GM12878 (cell line): ENCODE results near the gene ZNF837. TPM values are rescaled to one million over a fixed set of nuclear protein-coding genes. Genes with fewer than 3 reads are reported as not detected.

Source experiments
- ATF7 ChIP-seq: fragments of 450-650 bp; IDR thresholded peaks from 2 replicates; pipeline ENCODE4 v1.6.1; 2016; ENCODE audit warnings: low read depth, mild to moderate bottlenecking
- CBFB ChIP-seq: IDR thresholded peaks from 2 replicates; pipeline ENCODE4 v1.6.1; 2016; ENCODE audit warnings: antibody characterized with exemption, low read depth
- CEBPB ChIP-seq, 2 experiments: fragments of 150-350 bp in 1 of 2; IDR thresholded peaks; 2 replicates each; pipeline ENCODE4 v1.6.1; 2012 to 2014; ENCODE audit warnings: low read depth in 2 of 2, low read length in 2 of 2, borderline replicate concordance in 1 of 2, inconsistent platforms in 1 of 2
- CREB1 ChIP-seq: IDR thresholded peaks from 2 replicates; pipeline ENCODE4 v1.6.1; 2012; ENCODE audit warnings: low read depth, mild to moderate bottlenecking, inconsistent platforms
- CTCF ChIP-seq, 3 experiments: IDR thresholded peaks in 2 of 3; conservative IDR thresholded peaks in 1 of 3; 2 replicates each; pipeline ENCODE4 v1.5.1; 2011; ENCODE audit warnings: low read depth in 3 of 3, low read length in 3 of 3, mild to moderate bottlenecking in 3 of 3, control low read depth in 2 of 3, moderate library complexity in 2 of 3, inconsistent platforms in 1 of 3, mixed read lengths in 1 of 3; ENCODE audit not compliant: control insufficient read depth in 2 of 3, insufficient read depth in 1 of 3; ENCODE audit errors: extremely low read depth in 1 of 3
- ETV6 ChIP-seq, 2 experiments: fragments of 450-650 bp in 1 of 2; IDR thresholded peaks in 1 of 2; conservative IDR thresholded peaks in 1 of 2; 2 replicates each; pipeline ENCODE4 v1.6.1; 2014; ENCODE audit warnings: antibody characterized with exemption in 1 of 2, borderline replicate concordance in 1 of 2, low read depth in 1 of 2, mild to moderate bottlenecking in 1 of 2, moderate library complexity in 1 of 2
- KAT2A ChIP-seq: conservative IDR thresholded peaks from 2 replicates; pipeline ENCODE4 v1.6.1; 2011; ENCODE audit warnings: low read depth, low read length; ENCODE audit not compliant: control insufficient read depth
- PML ChIP-seq: IDR thresholded peaks from 2 replicates; pipeline ENCODE4 v1.6.1; 2012; ENCODE audit warnings: low read length, inconsistent platforms
- SMAD1 ChIP-seq: fragments of 450-650 bp; IDR thresholded peaks from 2 replicates; pipeline ENCODE4 v1.6.1; 2018; ENCODE audit warnings: mild to moderate bottlenecking, low read depth; ENCODE audit not compliant: partially characterized antibody
- TAF1 ChIP-seq: IDR thresholded peaks from 2 replicates; pipeline ENCODE4 v1.6.1; 2011; ENCODE audit warnings: mild to moderate bottlenecking, low read depth, low read length, borderline replicate concordance
- USF1 ChIP-seq: IDR thresholded peaks from 2 replicates; pipeline ENCODE4 v1.6.1; 2011; ENCODE audit warnings: borderline replicate concordance, low read depth, mild to moderate bottlenecking, moderate library complexity, mixed read lengths, low read length; ENCODE audit not compliant: insufficient read depth; ENCODE audit errors: extremely low read length
- polyA plus RNA-seq, 11 experiments: library from polyadenylated mRNA; depleted of rRNA in 4 of 11; unstranded in 6 of 11; stranded (reverse) in 5 of 11; fragments of >200 nt; fragmentation: Nextera tagmentation in 4 of 11; fragmentation: Illumina TruSeq in 1 of 11; extraction: Ambion mirVana in 4 of 11; extraction: Trizol in 1 of 11; gene quantifications; 1 replicate in 1 of 11; 2 replicates in 10 of 11; pipeline versions ENCODE4 v1.2.1 to v1.2.3, GENCODE V29; 2011 to 2016; ENCODE audit warnings: inconsistent platforms in 2 of 11, missing spikeins in 2 of 11, low read depth in 1 of 11
- total RNA-seq, 4 experiments: library from RNA; depleted of rRNA in 3 of 4; stranded (reverse); fragments of >200 nt in 3 of 4; fragmentation: Illumina TruSeq in 1 of 4; extraction: Trizol in 1 of 4; gene quantifications; 2 replicates each; pipeline versions ENCODE4 v1.2.1 to v1.2.3, GENCODE V29; 2013 to 2021
- TF ChIP-seq, protein P1 (sequence below): fragments of 450-650 bp; IDR thresholded peaks from 2 replicates; pipeline ENCODE4 v1.6.1; 2016; ENCODE audit warnings: mild to moderate bottlenecking, moderate library complexity, borderline replicate concordance

ZNF837 gene
- total and polyA plus RNA-seq, 10 of the 15 experiments (the other 5 are each of a cell fraction or from before 2014, with no cell fraction given): 0.07 to 2.9 (median 2.0) TPM; not detected in 2

- no peak for TF ChIP-seq USF1
- TF ChIP-seq TAF1: no peak
- TF ChIP-seq KAT2A: no peak
- no peak for TF ChIP-seq CREB1
- TF ChIP-seq CTCF (IDR thresholded peaks at IDR 0.05 in 2 of 3, conservative IDR thresholded peaks at IDR 0.05 in 1 of 3; ENCODE audit: control insufficient read depth in 2 of 3, extremely low read depth in 1 of 3, insufficient read depth in 1 of 3, low read depth in 3 of 3, low read length in 3 of 3): no peak
- TF ChIP-seq ETV6 (conservative IDR thresholded peaks at IDR 0.05 in 1 of 2, IDR thresholded peaks at IDR 0.05 in 1 of 2; ENCODE audit: borderline replicate concordance in 1 of 2, low read depth in 1 of 2): no peak
- TF ChIP-seq CBFB: no peak
- no peak for TF ChIP-seq PML
- TF ChIP-seq, protein P1, sequence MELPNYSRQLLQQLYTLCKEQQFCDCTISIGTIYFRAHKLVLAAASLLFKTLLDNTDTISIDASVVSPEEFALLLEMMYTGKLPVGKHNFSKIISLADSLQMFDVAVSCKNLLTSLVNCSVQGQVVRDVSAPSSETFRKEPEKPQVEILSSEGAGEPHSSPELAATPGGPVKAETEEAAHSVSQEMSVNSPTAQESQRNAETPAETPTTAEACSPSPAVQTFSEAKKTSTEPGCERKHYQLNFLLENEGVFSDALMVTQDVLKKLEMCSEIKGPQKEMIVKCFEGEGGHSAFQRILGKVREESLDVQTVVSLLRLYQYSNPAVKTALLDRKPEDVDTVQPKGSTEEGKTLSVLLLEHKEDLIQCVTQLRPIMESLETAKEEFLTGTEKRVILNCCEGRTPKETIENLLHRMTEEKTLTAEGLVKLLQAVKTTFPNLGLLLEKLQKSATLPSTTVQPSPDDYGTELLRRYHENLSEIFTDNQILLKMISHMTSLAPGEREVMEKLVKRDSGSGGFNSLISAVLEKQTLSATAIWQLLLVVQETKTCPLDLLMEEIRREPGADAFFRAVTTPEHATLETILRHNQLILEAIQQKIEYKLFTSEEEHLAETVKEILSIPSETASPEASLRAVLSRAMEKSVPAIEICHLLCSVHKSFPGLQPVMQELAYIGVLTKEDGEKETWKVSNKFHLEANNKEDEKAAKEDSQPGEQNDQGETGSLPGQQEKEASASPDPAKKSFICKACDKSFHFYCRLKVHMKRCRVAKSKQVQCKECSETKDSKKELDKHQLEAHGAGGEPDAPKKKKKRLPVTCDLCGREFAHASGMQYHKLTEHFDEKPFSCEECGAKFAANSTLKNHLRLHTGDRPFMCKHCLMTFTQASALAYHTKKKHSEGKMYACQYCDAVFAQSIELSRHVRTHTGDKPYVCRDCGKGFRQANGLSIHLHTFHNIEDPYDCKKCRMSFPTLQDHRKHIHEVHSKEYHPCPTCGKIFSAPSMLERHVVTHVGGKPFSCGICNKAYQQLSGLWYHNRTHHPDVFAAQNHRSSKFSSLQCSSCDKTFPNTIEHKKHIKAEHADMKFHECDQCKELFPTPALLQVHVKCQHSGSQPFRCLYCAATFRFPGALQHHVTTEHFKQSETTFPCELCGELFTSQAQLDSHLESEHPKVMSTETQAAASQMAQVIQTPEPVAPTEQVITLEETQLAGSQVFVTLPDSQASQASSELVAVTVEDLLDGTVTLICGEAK: no peak
- TF ChIP-seq CEBPB (IDR thresholded peaks at IDR 0.05; ENCODE audit: borderline replicate concordance in 1 of 2, low read depth in 2 of 2, low read length in 2 of 2): no peak
- TF ChIP-seq ATF7: no peak
- no peak for TF ChIP-seq SMAD1
- TF ChIP-seq, all 136 proteins: peak for 0
These were observed 2.3 kb upstream of the ZNF837 start (continued) for GRCh38 chr19:58382997-58383603.
